CD4-positive, alpha-beta T cell (primary cell): ENCODE measurements around the gene COL18A1. TPM values are rescaled to one million over a fixed set of nuclear protein-coding genes. Genes with fewer than 3 reads are reported as not detected.

ENCODE experiments used
- ATAC-seq: fragments of 200-7000 bp; cut with Tn5 transposase; one replicate; pipeline ENCODE4 v1.10.0; 2022; ENCODE audit warnings: mild to moderate bottlenecking; ENCODE audit not compliant: poor library complexity
- CTCF ChIA-PET: fragments of 350-600 bp; sonication (Branson Sonifier 250); formaldehyde crosslinking; loops from one replicate; lab custom pipeline; 2021; ENCODE audit warnings: antibody characterized with exemption, inconsistent platforms; lab: Charles Lee
- POLR2A ChIA-PET: fragments of 350-600 bp; sonication (Branson Sonifier 250); formaldehyde crosslinking; loops from one replicate; lab custom pipeline; 2021; ENCODE audit warnings: antibody characterized with exemption, inconsistent platforms; lab: Charles Lee
- DNase-seq, 14 experiments: peaks; one replicate each; pipeline ENCODE4 v3.0.0-alpha.2; 2013 to 2020; ENCODE audit warnings: mixed read lengths in 2 of 14
- H3K27ac ChIP-seq, 2 donors: one replicate each; pipeline versions ENCODE4 v1.5.1 to v1.7.0; 2013; ENCODE audit warnings: low read length in 2 of 2, low read depth in 1 of 2, mild to moderate bottlenecking in 1 of 2
- H3K27me3 ChIP-seq, 2 experiments: 1 replicate in 1 of 2; 2 replicates in 1 of 2; pipeline versions ENCODE4 v1.6.1 to v1.7.0; 2013; ENCODE audit warnings: low read length in 2 of 2, control low read depth in 1 of 2, mild to moderate bottlenecking in 1 of 2, moderate library complexity in 1 of 2; ENCODE audit not compliant: insufficient read depth in 2 of 2, control insufficient read depth in 1 of 2
- H3K36me3 ChIP-seq: one replicate; pipeline ENCODE4 v1.6.1; 2013; ENCODE audit warnings: low read length, control low read depth; ENCODE audit not compliant: insufficient read depth
- H3K4me1 ChIP-seq: one replicate; pipeline ENCODE4 v1.6.1; 2013; ENCODE audit warnings: low read length, control low read depth; ENCODE audit not compliant: insufficient read depth
- H3K4me3 ChIP-seq: one replicate; pipeline ENCODE4 v1.5.1; 2013; ENCODE audit warnings: mild to moderate bottlenecking, low read length, moderate library complexity
- H3K9me3 ChIP-seq, 2 experiments: 1 replicate in 1 of 2; 2 replicates in 1 of 2; pipeline versions ENCODE4 v1.6.1 to v1.7.0; 2013; ENCODE audit warnings: low read length in 2 of 2, mild to moderate bottlenecking in 2 of 2, control low read depth in 1 of 2, moderate library complexity in 1 of 2; ENCODE audit not compliant: control insufficient read depth in 1 of 2, insufficient read depth in 1 of 2
- H3K27ac Mint-ChIP-seq: one replicate; pipeline ENCODE4 v1.8.0; 2020; ENCODE audit warnings: mixed read lengths
- H3K27me3 Mint-ChIP-seq: one replicate; pipeline ENCODE4 v1.8.0; 2021; ENCODE audit warnings: mixed read lengths
- H3K36me3 Mint-ChIP-seq: one replicate; pipeline ENCODE4 v1.8.0; 2021; ENCODE audit warnings: low read depth, mixed read lengths
- H3K4me1 Mint-ChIP-seq: one replicate; pipeline ENCODE4 v1.8.0; 2021; ENCODE audit warnings: low read depth, mixed read lengths
- H3K4me3 Mint-ChIP-seq: one replicate; pipeline ENCODE4 v1.8.0; 2020; ENCODE audit warnings: mild to moderate bottlenecking, mixed read lengths
- H3K9me3 Mint-ChIP-seq: one replicate; pipeline ENCODE4 v1.8.0; 2020; ENCODE audit warnings: mixed read lengths
- intact Hi-C, 2 experiments: fragments of 100-400 bp; cut with DNase I in 1 of 2; cut with micrococcal nuclease in 1 of 2; formaldehyde crosslinking; loops; one replicate each; pipeline versions ENCODE4 v1.15.1 to v1.9.0; 2023 to 2025; cut with DNase I, micrococcal nuclease
- total RNA-seq, 174 experiments: library from RNA in 2 of 174; stranded (reverse) in 2 of 174; gene quantifications; one replicate each; pipeline ENCODE4 v1.2.3 and lab custom pipeline; 2021 to 2026
- TF ChIP-seq, protein P1 (sequence below): fragments of 200-600 bp; IDR thresholded peaks from one replicate; pipeline ENCODE4 v1.8.0; 2022; ENCODE audit warnings: antibody characterized with exemption, mild to moderate bottlenecking

Gene COL18A1
- total RNA-seq, 2 experiments from 2014 or later, result 15.2 to 16.0 TPM

DNA sequence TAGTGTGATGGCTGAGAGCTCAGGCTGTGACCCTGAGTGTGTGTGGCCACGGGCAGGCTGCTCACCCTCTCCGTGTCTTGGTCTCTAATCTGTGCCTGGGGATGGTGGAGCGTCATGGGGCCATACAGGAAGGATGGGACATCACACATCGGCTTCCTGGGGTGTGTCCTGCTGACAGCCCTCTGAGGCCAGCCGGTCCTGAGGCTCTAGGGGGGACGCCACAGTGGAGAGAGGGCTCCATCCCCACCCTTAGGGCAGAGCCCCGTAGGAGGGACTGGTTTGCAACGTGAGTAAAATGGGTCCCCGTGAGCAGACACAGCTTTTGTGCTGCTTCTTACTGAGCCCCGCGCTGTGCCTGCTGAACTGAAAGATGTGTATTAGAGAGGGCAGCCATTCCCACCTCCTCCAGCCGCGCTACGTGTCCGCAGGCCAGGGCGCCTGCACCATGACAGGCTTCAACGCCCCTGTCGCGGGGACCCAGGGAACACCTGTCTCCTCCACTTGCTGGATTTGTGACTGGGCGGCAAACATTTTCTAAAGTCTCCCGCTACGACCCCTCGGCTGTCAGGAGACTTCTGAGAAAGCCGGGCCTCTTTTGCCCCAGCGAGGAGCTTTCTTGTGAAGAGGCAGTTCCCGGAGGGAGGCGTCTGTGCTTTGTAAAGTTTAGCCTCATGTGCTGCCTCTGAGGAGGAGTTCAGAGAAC lies 8.1 kb downstream of the COL18A1 start:
- H3K36me3 ChIP-seq, result no peaks in the 10 kb centered on the region
- no peaks in the 10 kb centered on the region for H3K4me1 Mint-ChIP-seq
- H3K36me3 Mint-ChIP-seq, result no peaks in the 10 kb centered on the region
- ChIA-PET CTCF (no interaction called here), POLR2A (no interaction called here)
- no peak overlapping the region for H3K4me3 ChIP-seq
- H3K27me3 Mint-ChIP-seq, result peaks cover 22% of the 10 kb centered on the region
- no peak overlapping the region for H3K27ac Mint-ChIP-seq
- no peak for DNase-seq
- TF ChIP-seq, protein P1, sequence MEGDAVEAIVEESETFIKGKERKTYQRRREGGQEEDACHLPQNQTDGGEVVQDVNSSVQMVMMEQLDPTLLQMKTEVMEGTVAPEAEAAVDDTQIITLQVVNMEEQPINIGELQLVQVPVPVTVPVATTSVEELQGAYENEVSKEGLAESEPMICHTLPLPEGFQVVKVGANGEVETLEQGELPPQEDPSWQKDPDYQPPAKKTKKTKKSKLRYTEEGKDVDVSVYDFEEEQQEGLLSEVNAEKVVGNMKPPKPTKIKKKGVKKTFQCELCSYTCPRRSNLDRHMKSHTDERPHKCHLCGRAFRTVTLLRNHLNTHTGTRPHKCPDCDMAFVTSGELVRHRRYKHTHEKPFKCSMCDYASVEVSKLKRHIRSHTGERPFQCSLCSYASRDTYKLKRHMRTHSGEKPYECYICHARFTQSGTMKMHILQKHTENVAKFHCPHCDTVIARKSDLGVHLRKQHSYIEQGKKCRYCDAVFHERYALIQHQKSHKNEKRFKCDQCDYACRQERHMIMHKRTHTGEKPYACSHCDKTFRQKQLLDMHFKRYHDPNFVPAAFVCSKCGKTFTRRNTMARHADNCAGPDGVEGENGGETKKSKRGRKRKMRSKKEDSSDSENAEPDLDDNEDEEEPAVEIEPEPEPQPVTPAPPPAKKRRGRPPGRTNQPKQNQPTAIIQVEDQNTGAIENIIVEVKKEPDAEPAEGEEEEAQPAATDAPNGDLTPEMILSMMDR, result no peak
- no peak overlapping the region for H3K4me3 Mint-ChIP-seq
- intact Hi-C loops, result no loop called here
- no peaks in the 10 kb centered on the region for H3K9me3 ChIP-seq
- no peaks in the 10 kb centered on the region for H3K4me1 ChIP-seq
- H3K27ac ChIP-seq, result no peak overlapping the region
- ATAC-seq, result no peak
- no peaks in the 10 kb centered on the region for H3K9me3 Mint-ChIP-seq
- peaks cover 6 to 14% of the 10 kb centered on the region in 2 experiments for H3K27me3 ChIP-seq

DNA sequence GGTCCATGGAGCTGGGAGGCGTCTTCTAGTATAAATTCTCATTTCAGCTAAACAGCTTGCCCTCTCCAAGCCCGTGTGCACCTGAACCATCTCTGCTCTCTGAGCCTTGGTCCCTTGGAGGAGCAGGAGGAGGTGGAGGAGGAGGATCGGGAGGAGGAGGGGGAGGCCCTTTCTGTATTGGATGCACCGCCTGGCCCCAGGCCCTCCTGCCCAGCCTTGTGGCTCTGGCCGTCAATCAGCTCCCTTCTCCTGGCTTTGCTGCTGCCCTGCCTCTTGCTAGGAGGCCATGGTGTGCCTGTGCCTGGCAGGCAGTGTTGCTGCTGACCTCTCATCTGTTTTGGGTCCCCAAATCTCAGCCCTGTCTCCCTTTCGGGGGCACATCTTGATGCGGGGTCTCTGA lies 9.0 kb downstream of the COL18A1 start:
- Histone ChIP-seq H3K36me3 (no peaks in the 10 kb centered on the region), H3K4me1 (no peaks in the 10 kb centered on the region), H3K27ac (no peak overlapping the region), H3K9me3 (no peaks in the 10 kb centered on the region), H3K4me3 (no peak overlapping the region), H3K27me3 (peaks cover 3 to 5% of the 10 kb centered on the region in 2 experiments)
- TF ChIP-seq, protein P1, result no peak
- intact Hi-C loops, result no loop called here
- no peaks in the 10 kb centered on the region for H3K4me1 Mint-ChIP-seq
- no peaks in the 10 kb centered on the region for H3K9me3 Mint-ChIP-seq
- DNase-seq, result no peak
- ATAC-seq, result no peak
- ChIA-PET POLR2A (no interaction called here), CTCF (no interaction called here)
- no peaks in the 10 kb centered on the region for H3K36me3 Mint-ChIP-seq
- no peak overlapping the region for H3K4me3 Mint-ChIP-seq
- H3K27me3 Mint-ChIP-seq, result peaks cover 18% of the 10 kb centered on the region
- H3K27ac Mint-ChIP-seq, result no peak overlapping the region

DNA sequence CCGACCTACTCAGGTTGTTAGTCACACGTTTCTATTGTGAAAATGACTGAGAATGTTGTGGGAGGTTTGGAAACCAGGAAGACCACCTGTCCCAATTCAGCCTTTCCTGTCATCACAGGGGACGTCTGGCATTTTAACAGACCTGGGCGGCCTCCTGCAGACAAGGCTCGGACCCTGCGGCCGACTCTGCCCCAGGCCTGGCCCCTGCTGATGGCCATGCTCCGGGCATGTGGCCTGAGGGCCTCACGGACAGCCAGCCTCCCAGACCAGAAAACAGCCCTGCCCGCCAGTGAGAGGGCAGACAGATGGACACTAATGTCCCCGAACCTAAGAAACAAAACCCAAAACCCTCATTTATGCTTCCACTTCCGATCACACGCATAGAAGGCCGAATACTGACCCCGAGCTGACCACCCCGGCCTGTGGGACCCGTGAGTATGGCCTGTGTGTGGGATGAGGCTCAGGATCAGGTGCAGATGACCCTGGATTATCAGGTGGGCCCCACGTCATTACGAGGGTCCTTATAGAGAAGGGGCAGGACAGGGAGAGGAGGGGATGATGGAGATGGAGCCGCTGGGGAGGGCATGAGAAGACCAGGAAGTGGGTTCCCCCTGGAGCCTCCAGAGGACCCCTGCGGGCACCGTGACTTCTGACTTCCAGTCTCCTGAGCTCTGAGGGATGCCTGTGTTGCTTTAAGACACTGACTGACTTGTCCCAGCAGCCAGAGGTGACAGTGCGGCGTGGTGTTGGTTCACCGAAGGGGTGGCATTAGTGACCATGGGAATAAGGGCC lies 9.6 kb downstream of the COL18A1 start:
- peaks cover 15% of the 10 kb centered on the region for H3K27me3 Mint-ChIP-seq
- no peak overlapping the region for H3K4me3 Mint-ChIP-seq
- TF ChIP-seq, protein P1, result no peak
- intact Hi-C loops, result no loop called here
- no peak for DNase-seq
- no peaks in the 10 kb centered on the region for H3K9me3 Mint-ChIP-seq
- no peak for ATAC-seq
- Histone ChIP-seq H3K27me3 (peaks cover 2 to 3% of the 10 kb centered on the region in 2 experiments), H3K36me3 (no peaks in the 10 kb centered on the region), H3K4me3 (no peak overlapping the region), H3K4me1 (no peaks in the 10 kb centered on the region), H3K27ac (no peak overlapping the region), H3K9me3 (no peaks in the 10 kb centered on the region)
- POLR2A ChIA-PET, result no interaction called here
- H3K27ac Mint-ChIP-seq, result no peak overlapping the region
- no peaks in the 10 kb centered on the region for H3K4me1 Mint-ChIP-seq
- CTCF ChIA-PET, result no interaction called here
- no peaks in the 10 kb centered on the region for H3K36me3 Mint-ChIP-seq
